ENCODE results near the gene CYP4F8. TPM values are rescaled to one million over a fixed set of nuclear protein-coding genes. Genes with fewer than 3 reads are reported as not detected.

CYP4F8 gene
- total and polyA plus RNA-seq, 9 of the 15 experiments (the other 6 are each of a cell fraction or from before 2014, with no cell fraction given) = not detected

GRCh38 chr19:15634105-15634504 lies 19.1 kb downstream of the CYP4F8 start (continued):
- TF ChIP-seq ZBTB40 (IDR thresholded peaks at IDR 0.05) (no peak), ZBTB40 (CRISPR knock-in tag; IDR thresholded peaks at IDR 0.05) (no peak), KDM1A (IDR thresholded peaks at IDR 0.05) (no peak), HMGXB4 (CRISPR knock-in tag; IDR thresholded peaks at IDR 0.05) (no peak), SRSF3 (IDR thresholded peaks at IDR 0.05; ENCODE audit: insufficient read depth, low read length) (no peak), ZNF184 (CRISPR knock-in tag; IDR thresholded peaks at IDR 0.05) (no peak), BRF2 (IDR thresholded peaks at IDR 0.05; ENCODE audit: borderline replicate concordance, insufficient read depth, insufficient read length) (no peak), ZNF444 (CRISPR knock-in tag; IDR thresholded peaks at IDR 0.05) (no peak), POLR2AphosphoS2 (IDR thresholded peaks at IDR 0.05; ENCODE audit: low read length) (no peak), BDP1 (IDR thresholded peaks at IDR 0.05; ENCODE audit: insufficient read depth, insufficient read length) (no peak), CHCHD3 (CRISPR knock-in tag; IDR thresholded peaks at IDR 0.05) (no peak)
